HEK293 (cell line): ENCODE data around the gene PCSK5.

ENCODE experiments used
- CTCF ChIA-PET: fragments of 350-600 bp; formaldehyde crosslinking; extraction: SDS; loops from one replicate; lab custom pipeline; 2021; ENCODE audit warnings: antibody characterized with exemption; lab: Yijun Ruan, JAX
- POLR2A ChIA-PET: fragments of 300-600 bp; formaldehyde crosslinking; extraction: SDS; loops from one replicate; lab custom pipeline; 2020; ENCODE audit warnings: antibody characterized with exemption, inconsistent platforms; lab: Yijun Ruan, JAX
- H3K27ac ChIP-seq: fragments of 200-500 bp; sonication (Bioruptor generic); 2 replicates; pipeline ENCODE4 v1.5.1; 2014; ENCODE audit warnings: low read depth, low read length, control low read depth, inconsistent platforms; ENCODE audit errors: extremely low read depth
- H3K36me3 ChIP-seq, 2 experiments: fragments of 200-500 bp in 1 of 2; sonication (Bioruptor generic) in 1 of 2; 1 replicate in 1 of 2; 2 replicates in 1 of 2; pipeline ENCODE4 v1.5.1; 2014 to 2017; ENCODE audit warnings: inconsistent platforms in 2 of 2, low read length in 2 of 2; ENCODE audit not compliant: control insufficient read depth in 2 of 2, insufficient read depth in 1 of 2
- H3K4me1 ChIP-seq: fragments of 200-500 bp; sonication (Bioruptor generic); 2 replicates; pipeline ENCODE4 v1.5.1; 2014; ENCODE audit warnings: mild to moderate bottlenecking, low read length, inconsistent platforms; ENCODE audit not compliant: control insufficient read depth, insufficient read depth
- H3K4me3 ChIP-seq: 2 replicates; pipeline ENCODE4 v1.5.1; 2011; ENCODE audit warnings: low read depth, mild to moderate bottlenecking, control low read depth, low read length, moderate library complexity
- H3K9me3 ChIP-seq: fragments of 200-500 bp; sonication (Bioruptor generic); 2 replicates; pipeline ENCODE4 v1.5.1; 2014; ENCODE audit warnings: low read depth, low read length, inconsistent platforms; ENCODE audit not compliant: control insufficient read depth, insufficient read depth
- BCL11A ChIP-seq: fragments of 450-650 bp; formaldehyde crosslinking; IDR thresholded peaks from 2 replicates; pipeline ENCODE4 v1.5.1; 2016; ENCODE audit warnings: low read depth, missing biosample characterization, missing genetic modification characterization
- GLIS1 ChIP-seq: fragments of 450-650 bp; formaldehyde crosslinking; IDR thresholded peaks from 2 replicates; pipeline ENCODE4 v1.5.1; 2016; ENCODE audit warnings: missing biosample characterization, missing genetic modification characterization
- TRIM28 ChIP-seq: IDR thresholded peaks from 2 replicates; pipeline ENCODE4 v1.6.1; 2011; ENCODE audit warnings: low read length, control low read depth, borderline replicate concordance
- YY1 ChIP-seq: fragments of 450-650 bp; formaldehyde crosslinking; IDR thresholded peaks from 2 replicates; pipeline ENCODE4 v1.5.1; 2018; ENCODE audit warnings: missing biosample characterization, missing genetic modification characterization
- ZBTB8A ChIP-seq: fragments of 450-650 bp; formaldehyde crosslinking; IDR thresholded peaks from 2 replicates; pipeline ENCODE4 v1.5.1; 2016; ENCODE audit warnings: missing biosample characterization, missing genetic modification characterization
- ZFP41 ChIP-seq: fragments of 450-650 bp; formaldehyde crosslinking; IDR thresholded peaks from 2 replicates; pipeline ENCODE4 v1.5.1; 2016; ENCODE audit warnings: missing biosample characterization, missing genetic modification characterization, borderline replicate concordance
- ZNF114 ChIP-seq: fragments of 450-650 bp; formaldehyde crosslinking; IDR thresholded peaks from 2 replicates; pipeline ENCODE4 v1.5.0; 2017; ENCODE audit warnings: missing biosample characterization, missing genetic modification characterization
- ZNF274 ChIP-seq, 2 experiments: fragments of 200-500 bp in 1 of 2; fragments of 450-650 bp in 1 of 2; sonication (Bioruptor generic) in 1 of 2; formaldehyde crosslinking in 1 of 2; IDR thresholded peaks; 2 replicates each; pipeline versions ENCODE4 v1.5.1 to v1.6.1; 2014 to 2016; ENCODE audit warnings: borderline replicate concordance in 1 of 2, inconsistent platforms in 1 of 2, low read length in 1 of 2, missing biosample characterization in 1 of 2, missing genetic modification characterization in 1 of 2
- ZNF311 ChIP-seq: fragments of 450-650 bp; formaldehyde crosslinking; IDR thresholded peaks from 2 replicates; pipeline ENCODE4 v1.5.1; 2017; ENCODE audit warnings: missing biosample characterization, missing genetic modification characterization, borderline replicate concordance
- ZNF341 ChIP-seq: fragments of 450-650 bp; formaldehyde crosslinking; IDR thresholded peaks from 2 replicates; pipeline ENCODE4; 2016; ENCODE audit warnings: low read depth, missing biosample characterization, missing genetic modification characterization
- ZNF404 ChIP-seq: fragments of 450-650 bp; formaldehyde crosslinking; IDR thresholded peaks from 2 replicates; pipeline ENCODE4 v1.5.1; 2017; ENCODE audit warnings: missing biosample characterization, missing genetic modification characterization
- ZNF610 ChIP-seq: fragments of 450-650 bp; formaldehyde crosslinking; IDR thresholded peaks from 2 replicates; pipeline ENCODE4 v1.5.1; 2016; ENCODE audit warnings: missing biosample characterization, missing genetic modification characterization, borderline replicate concordance
- ZNF677 ChIP-seq: fragments of 450-650 bp; IDR thresholded peaks from 2 replicates; pipeline ENCODE4 v1.5.0; 2018; ENCODE audit warnings: missing biosample characterization, mild to moderate bottlenecking, missing genetic modification characterization, moderate library complexity
- TF ChIP-seq, protein P1 (sequence below): fragments of 450-650 bp; formaldehyde crosslinking; IDR thresholded peaks from 2 replicates; pipeline ENCODE4 v1.5.1; 2016; ENCODE audit warnings: missing biosample characterization, missing genetic modification characterization
- TF ChIP-seq, protein P2 (sequence below): fragments of 450-650 bp; formaldehyde crosslinking; IDR thresholded peaks from 2 replicates; pipeline ENCODE4 v1.5.1; 2016; ENCODE audit warnings: missing biosample characterization, missing genetic modification characterization
- TF ChIP-seq, protein P3 (sequence below): fragments of 450-650 bp; formaldehyde crosslinking; IDR thresholded peaks from 2 replicates; pipeline ENCODE4 v1.5.1; 2017; ENCODE audit warnings: missing biosample characterization, mild to moderate bottlenecking, missing genetic modification characterization, moderate library complexity
- TF ChIP-seq, protein P4 (sequence below): fragments of 450-650 bp; formaldehyde crosslinking; IDR thresholded peaks from 2 replicates; pipeline ENCODE4 v1.5.1; 2016; ENCODE audit warnings: missing biosample characterization, missing genetic modification characterization, borderline replicate concordance

The PCSK5 gene

DNA sequence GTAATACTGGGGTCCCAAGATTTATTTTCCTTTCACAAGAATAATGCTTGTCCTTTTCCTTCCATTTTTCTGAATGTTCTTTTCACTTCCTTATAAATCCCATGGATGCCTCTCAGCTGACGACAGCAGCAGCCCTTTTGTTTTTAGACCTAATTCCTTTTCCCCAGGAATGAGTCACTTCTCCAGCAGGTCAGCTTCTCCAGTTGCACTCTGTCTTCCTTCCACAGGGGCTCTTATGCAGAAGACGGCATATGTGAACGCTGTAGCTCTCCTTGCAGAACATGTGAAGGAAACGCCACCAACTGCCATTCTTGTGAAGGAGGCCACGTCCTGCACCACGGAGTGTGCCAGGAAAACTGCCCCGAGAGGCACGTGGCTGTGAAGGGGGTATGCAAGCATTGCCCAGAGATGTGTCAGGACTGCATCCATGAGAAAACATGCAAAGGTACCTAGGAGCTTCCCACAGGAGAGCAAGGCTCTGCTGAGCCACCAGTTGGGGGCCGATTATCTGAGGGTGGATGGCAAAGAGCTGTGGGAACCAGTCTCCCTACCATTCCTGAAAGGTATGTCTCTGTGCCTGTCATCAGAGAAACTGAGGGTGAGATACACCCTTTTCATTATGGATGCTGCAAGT lies 430.8 kb downstream of the PCSK5 start:
- Histone ChIP-seq H3K27ac (no peak overlapping the region), H3K4me3 (no peak overlapping the region), H3K36me3 (peaks cover 0 to 10% of the 10 kb centered on the region in 2 experiments; a peak in 1 of 3 replicates), H3K9me3 (no peaks in the 10 kb centered on the region), H3K4me1 (no peaks in the 10 kb centered on the region)
- CTCF ChIA-PET, result interaction anchor here (0.6 to 2.0 kb wide), 6 partner anchors 61 to 796 kb away, joined by 3 to 11 read pairs (median 3); partner anchors contain the start of gene RFK
- POLR2A ChIA-PET, result interaction anchor here (1.0 to 2.4 kb wide), 2 partner anchors 54 to 73 kb away, joined by 4 to 13 read pairs; partner anchors contain the start of gene RFK
- TF ChIP-seq, protein P1, sequence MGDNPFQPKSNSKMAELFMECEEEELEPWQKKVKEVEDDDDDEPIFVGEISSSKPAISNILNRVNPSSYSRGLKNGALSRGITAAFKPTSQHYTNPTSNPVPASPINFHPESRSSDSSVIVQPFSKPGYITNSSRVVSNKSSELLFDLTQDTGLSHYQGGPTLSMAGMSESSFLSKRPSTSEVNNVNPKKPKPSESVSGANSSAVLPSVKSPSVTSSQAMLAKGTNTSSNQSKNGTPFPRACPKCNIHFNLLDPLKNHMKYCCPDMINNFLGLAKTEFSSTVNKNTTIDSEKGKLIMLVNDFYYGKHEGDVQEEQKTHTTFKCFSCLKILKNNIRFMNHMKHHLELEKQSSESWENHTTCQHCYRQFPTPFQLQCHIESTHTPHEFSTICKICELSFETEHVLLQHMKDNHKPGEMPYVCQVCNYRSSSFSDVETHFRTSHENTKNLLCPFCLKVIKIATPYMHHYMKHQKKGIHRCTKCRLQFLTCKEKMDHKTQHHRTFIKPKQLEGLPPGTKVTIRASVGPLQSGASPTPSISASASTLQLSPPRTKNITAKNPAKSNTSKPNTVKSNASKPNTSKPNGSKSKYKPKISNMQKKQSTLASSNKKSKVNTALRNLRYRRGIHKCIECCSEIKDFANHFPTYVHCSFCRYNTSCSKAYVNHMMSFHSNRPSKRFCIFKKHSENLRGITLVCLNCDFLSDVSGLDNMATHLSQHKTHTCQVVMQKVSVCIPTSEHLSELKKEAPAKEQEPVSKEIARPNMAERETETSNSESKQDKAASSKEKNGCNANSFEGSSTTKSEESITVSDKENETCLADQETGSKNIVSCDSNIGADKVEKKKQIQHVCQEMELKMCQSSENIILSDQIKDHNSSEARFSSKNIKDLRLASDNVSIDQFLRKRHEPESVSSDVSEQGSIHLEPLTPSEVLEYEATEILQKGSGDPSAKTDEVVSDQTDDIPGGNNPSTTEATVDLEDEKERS (tag by site-specific recombination), result no peak
- TF ChIP-seq ZFP41 (tag by site-specific recombination), result no peak
- TF ChIP-seq TRIM28, result no peak
- no peak for TF ChIP-seq ZNF311 (tag by site-specific recombination)
- TF ChIP-seq ZBTB8A (tag by site-specific recombination), result no peak
- no peak for TF ChIP-seq ZNF610 (tag by site-specific recombination)
- TF ChIP-seq YY1 (tag by site-specific recombination), result no peak
- no peak for TF ChIP-seq ZNF341 (tag by site-specific recombination)
- TF ChIP-seq GLIS1 (tag by site-specific recombination), result no peak
- TF ChIP-seq, protein P2, sequence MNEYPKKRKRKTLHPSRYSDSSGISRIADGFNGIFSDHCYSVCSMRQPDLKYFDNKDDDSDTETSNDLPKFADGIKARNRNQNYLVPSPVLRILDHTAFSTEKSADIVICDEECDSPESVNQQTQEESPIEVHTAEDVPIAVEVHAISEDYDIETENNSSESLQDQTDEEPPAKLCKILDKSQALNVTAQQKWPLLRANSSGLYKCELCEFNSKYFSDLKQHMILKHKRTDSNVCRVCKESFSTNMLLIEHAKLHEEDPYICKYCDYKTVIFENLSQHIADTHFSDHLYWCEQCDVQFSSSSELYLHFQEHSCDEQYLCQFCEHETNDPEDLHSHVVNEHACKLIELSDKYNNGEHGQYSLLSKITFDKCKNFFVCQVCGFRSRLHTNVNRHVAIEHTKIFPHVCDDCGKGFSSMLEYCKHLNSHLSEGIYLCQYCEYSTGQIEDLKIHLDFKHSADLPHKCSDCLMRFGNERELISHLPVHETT (tag by site-specific recombination), result no peak
- no peak for TF ChIP-seq ZNF404 (tag by site-specific recombination)
- TF ChIP-seq, protein P3, sequence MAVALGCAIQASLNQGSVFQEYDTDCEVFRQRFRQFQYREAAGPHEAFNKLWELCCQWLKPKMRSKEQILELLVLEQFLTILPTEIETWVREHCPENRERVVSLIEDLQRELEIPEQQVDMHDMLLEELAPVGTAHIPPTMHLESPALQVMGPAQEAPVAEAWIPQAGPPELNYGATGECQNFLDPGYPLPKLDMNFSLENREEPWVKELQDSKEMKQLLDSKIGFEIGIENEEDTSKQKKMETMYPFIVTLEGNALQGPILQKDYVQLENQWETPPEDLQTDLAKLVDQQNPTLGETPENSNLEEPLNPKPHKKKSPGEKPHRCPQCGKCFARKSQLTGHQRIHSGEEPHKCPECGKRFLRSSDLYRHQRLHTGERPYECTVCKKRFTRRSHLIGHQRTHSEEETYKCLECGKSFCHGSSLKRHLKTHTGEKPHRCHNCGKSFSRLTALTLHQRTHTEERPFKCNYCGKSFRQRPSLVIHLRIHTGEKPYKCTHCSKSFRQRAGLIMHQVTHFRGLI (tag by site-specific recombination), result no peak
- TF ChIP-seq BCL11A, result no peak
- no peak for TF ChIP-seq ZNF114 (tag by site-specific recombination)
- TF ChIP-seq, protein P4, sequence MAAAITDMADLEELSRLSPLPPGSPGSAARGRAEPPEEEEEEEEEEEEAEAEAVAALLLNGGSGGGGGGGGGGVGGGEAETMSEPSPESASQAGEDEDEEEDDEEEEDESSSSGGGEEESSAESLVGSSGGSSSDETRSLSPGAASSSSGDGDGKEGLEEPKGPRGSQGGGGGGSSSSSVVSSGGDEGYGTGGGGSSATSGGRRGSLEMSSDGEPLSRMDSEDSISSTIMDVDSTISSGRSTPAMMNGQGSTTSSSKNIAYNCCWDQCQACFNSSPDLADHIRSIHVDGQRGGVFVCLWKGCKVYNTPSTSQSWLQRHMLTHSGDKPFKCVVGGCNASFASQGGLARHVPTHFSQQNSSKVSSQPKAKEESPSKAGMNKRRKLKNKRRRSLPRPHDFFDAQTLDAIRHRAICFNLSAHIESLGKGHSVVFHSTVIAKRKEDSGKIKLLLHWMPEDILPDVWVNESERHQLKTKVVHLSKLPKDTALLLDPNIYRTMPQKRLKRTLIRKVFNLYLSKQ (tag by site-specific recombination), result no peak
- no peak for TF ChIP-seq ZNF677 (tag by site-specific recombination)

DNA sequence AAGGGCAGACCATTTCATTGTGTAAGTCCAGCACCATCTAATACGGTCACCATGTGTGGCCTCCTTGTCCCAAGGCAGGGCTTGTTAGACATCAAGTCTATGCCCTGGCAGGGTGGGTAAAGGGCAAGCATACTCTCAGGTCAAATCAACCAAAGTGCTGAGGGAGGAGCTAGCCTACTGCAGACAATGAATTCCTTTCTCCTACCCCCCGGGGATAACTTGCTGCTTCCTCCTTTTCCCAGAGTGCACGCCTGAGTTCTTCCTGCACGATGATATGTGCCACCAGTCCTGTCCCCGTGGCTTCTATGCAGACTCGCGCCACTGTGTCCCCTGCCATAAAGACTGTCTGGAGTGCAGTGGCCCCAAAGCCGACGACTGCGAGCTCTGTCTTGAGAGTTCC lies 432.3 kb downstream of the PCSK5 start:
- H3K36me3 ChIP-seq, result peaks cover 0 to 11% of the 10 kb centered on the region in 2 experiments; a peak in 1 of 3 replicates
- H3K4me1 ChIP-seq, result no peaks in the 10 kb centered on the region
- ChIA-PET POLR2A (interaction anchor here (2.4 kb wide), 1 partner anchor 71 kb away, joined by 13 read pairs; the partner anchor contains the start of gene RFK), CTCF (interaction anchor here (0.6 to 1.7 kb wide), 2 partner anchors 10 to 22 kb away, joined by 5 read pairs; no protein-coding TSS in a partner anchor)
- no peak overlapping the region for H3K4me3 ChIP-seq
- TF ChIP-seq ZNF274 (IDR thresholded peaks at IDR 0.05; ENCODE audit: low read length) (no peak), ZNF274 (tag by site-specific recombination; IDR thresholded peaks at IDR 0.05; ENCODE audit: borderline replicate concordance) (no peak)
- no peak overlapping the region for H3K27ac ChIP-seq
- no peaks in the 10 kb centered on the region for H3K9me3 ChIP-seq
